Colonic mucosa (tissue), 4 donors: ENCODE data around the gene DNAH5. TPM values are rescaled to one million over a fixed set of nuclear protein-coding genes. Genes with fewer than 3 reads are reported as not detected.

ENCODE experiments used
- DNase-seq: peaks from one replicate; pipeline ENCODE4 v3.0.0-alpha.2; 2020
- H3K27ac ChIP-seq: fragments of 200-600 bp; one replicate; pipeline ENCODE4 v1.8.0; 2021
- H3K27me3 ChIP-seq: fragments of 200-600 bp; one replicate; pipeline ENCODE4 v1.8.0; 2021
- H3K36me3 ChIP-seq: fragments of 200-600 bp; one replicate; pipeline ENCODE4 v1.8.0; 2021
- H3K4me1 ChIP-seq: fragments of 200-600 bp; one replicate; pipeline ENCODE4 v1.8.0; 2021; ENCODE audit warnings: mild to moderate bottlenecking
- H3K4me3 ChIP-seq: fragments of 200-600 bp; one replicate; pipeline ENCODE4 v1.8.0; 2021
- H3K9ac ChIP-seq, 2 donors: one replicate each; pipeline ENCODE4 v1.7.0; 2013; ENCODE audit warnings: control low read depth in 2 of 2, low read depth in 2 of 2, low read length in 2 of 2
- H3K9me3 ChIP-seq: fragments of 200-600 bp; one replicate; pipeline ENCODE4 v1.8.0; 2021
- intact Hi-C: fragments of 100-400 bp; cut with DNase I; formaldehyde crosslinking; loops from one replicate; pipeline ENCODE4 v1.14.1; 2022
- total RNA-seq, 2 donors: library from RNA; stranded (reverse); fragmentation: NEBNext Ultra II Directional in 1 of 2; extraction: Animal tissue kit (Norgen Biotek cat#: 25700) in 1 of 2; gene quantifications; one replicate each; pipeline ENCODE4 v1.2.1, GENCODE V29; 2021
- TF ChIP-seq, protein P1 (sequence below): fragments of 200-600 bp; IDR thresholded peaks from one replicate; pipeline ENCODE4 v1.8.0; 2022; ENCODE audit warnings: antibody characterized with exemption, mild to moderate bottlenecking
- donor health status: healthy.
- donor health status: DM: no; HTN: no; CAD: no.
- donor health status: DM: no; HTN: no; CAD: no.

Gene DNAH5
- total RNA-seq, 2 donors from 2014 or later, result 0.05 to 0.11 TPM

DNA sequence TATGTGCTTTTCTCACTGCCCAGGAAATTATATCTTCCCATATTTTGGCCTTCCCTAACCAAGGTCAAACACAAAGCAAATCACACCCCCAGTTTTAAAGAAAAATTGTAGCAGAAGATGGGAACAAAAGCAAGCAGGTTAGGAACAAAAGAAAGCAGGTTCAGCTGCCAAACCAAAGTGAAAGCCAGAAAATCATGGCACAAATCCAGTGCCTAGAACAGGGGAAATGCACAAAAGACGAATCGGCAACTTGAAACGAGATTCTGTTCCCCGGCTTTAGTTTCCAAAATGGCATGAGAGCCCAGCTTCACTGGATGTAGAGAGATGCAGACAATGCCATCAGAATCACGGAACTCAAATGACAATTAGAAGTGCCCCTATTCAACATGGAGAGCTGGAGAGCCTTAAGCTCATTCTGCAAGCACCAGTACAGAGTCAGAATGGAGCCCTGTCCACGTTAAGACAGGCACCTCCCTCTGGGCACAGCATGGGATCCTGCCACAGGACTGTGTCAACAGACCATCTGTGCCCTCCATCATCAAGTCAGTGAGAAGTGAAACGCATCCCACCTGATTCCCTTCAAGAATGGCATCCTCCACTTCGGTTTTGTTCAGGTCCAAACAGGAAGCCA, 13.8 kb downstream of the DNAH5 start:
- Histone ChIP-seq H3K36me3 (no peaks in the 10 kb centered on the region), H3K4me1 (no peaks in the 10 kb centered on the region), H3K27ac (no peak overlapping the region), H3K4me3 (no peak overlapping the region), H3K9me3 (no peaks in the 10 kb centered on the region), H3K27me3 (no peaks in the 10 kb centered on the region), H3K9ac (no peak overlapping the region)
- intact Hi-C loops, result no loop called here
- TF ChIP-seq, protein P1, sequence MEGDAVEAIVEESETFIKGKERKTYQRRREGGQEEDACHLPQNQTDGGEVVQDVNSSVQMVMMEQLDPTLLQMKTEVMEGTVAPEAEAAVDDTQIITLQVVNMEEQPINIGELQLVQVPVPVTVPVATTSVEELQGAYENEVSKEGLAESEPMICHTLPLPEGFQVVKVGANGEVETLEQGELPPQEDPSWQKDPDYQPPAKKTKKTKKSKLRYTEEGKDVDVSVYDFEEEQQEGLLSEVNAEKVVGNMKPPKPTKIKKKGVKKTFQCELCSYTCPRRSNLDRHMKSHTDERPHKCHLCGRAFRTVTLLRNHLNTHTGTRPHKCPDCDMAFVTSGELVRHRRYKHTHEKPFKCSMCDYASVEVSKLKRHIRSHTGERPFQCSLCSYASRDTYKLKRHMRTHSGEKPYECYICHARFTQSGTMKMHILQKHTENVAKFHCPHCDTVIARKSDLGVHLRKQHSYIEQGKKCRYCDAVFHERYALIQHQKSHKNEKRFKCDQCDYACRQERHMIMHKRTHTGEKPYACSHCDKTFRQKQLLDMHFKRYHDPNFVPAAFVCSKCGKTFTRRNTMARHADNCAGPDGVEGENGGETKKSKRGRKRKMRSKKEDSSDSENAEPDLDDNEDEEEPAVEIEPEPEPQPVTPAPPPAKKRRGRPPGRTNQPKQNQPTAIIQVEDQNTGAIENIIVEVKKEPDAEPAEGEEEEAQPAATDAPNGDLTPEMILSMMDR, result no peak
- DNase-seq, result no peak

DNA sequence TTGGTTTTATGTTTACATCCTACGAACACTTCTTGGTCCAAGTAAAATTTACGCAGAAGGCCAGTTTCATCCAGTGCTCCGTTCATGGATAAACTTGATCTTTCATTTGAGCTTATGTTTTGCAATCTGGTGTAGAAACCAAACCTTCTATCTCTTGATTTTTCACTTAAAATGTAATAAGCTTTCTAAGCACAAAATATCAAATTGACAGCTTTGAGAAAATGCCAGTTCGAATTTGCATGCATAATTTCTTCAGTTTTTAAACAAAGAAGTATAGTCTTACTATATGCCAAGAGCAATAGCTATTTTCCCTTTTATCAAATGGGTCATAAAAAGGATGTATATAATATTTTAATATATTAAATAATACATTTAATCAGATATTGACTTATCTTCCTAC, 17.8 kb downstream of the DNAH5 start:
- no peaks in the 10 kb centered on the region for H3K9me3 ChIP-seq
- no peaks in the 10 kb centered on the region for H3K4me1 ChIP-seq
- H3K9ac ChIP-seq, result no peak overlapping the region
- H3K4me3 ChIP-seq, result no peak overlapping the region
- no peak overlapping the region for H3K27ac ChIP-seq
- no peak for DNase-seq
- intact Hi-C loops, result no loop called here
- H3K27me3 ChIP-seq, result no peaks in the 10 kb centered on the region
- H3K36me3 ChIP-seq, result no peaks in the 10 kb centered on the region
- TF ChIP-seq, protein P1, result no peak

DNA sequence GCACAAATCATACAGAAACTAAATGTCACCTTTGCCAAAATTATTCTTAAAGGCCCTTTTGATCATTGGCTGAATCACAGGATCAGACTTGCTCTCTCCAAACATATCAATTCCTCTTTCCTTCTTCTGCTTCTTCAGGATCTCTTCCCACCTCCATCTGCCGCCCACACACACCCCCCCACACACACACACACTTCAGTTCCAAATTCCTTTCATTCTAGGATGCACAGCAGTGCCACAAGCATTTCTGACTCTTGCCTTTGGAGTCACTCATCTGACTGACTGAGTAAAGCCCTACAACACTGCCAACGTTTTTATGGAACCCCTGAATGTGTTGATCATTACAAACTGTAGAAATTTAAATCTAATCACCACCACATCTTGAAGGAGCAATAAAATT, 22.9 kb downstream of the DNAH5 start:
- intact Hi-C loops, result no loop called here
- no peaks in the 10 kb centered on the region for H3K9me3 ChIP-seq
- no peak for DNase-seq
- TF ChIP-seq, protein P1, result no peak
- H3K4me1 ChIP-seq, result no peaks in the 10 kb centered on the region
- H3K27ac ChIP-seq, result no peak overlapping the region
- H3K9ac ChIP-seq, result no peak overlapping the region
- H3K27me3 ChIP-seq, result no peaks in the 10 kb centered on the region
- no peaks in the 10 kb centered on the region for H3K36me3 ChIP-seq
- no peak overlapping the region for H3K4me3 ChIP-seq

DNA sequence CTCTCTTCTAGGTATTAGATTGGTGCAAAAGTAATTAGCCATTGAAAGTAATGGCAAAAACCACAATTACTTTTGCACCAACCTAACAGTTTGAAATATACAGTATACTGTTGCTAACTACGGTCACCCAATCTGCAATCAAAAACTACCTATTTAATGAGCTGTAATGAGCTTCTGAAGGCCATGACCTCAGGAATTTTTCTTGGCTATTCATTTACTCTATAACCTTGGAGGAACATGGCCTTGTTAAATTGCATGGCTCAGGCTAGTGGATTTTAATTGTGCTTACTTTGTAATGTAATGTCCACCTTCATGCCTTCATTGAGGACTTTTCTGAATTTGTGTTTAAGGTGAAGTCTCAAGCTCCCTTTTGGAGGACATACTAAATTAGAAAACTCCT, 24.7 kb downstream of the DNAH5 start:
- intact Hi-C loops, result no loop called here
- Histone ChIP-seq H3K36me3 (no peaks in the 10 kb centered on the region), H3K27me3 (no peaks in the 10 kb centered on the region), H3K4me3 (no peak overlapping the region), H3K9ac (no peak overlapping the region), H3K9me3 (no peaks in the 10 kb centered on the region), H3K4me1 (no peaks in the 10 kb centered on the region), H3K27ac (no peak overlapping the region)
- no peak for DNase-seq
- TF ChIP-seq, protein P1, result no peak

DNA sequence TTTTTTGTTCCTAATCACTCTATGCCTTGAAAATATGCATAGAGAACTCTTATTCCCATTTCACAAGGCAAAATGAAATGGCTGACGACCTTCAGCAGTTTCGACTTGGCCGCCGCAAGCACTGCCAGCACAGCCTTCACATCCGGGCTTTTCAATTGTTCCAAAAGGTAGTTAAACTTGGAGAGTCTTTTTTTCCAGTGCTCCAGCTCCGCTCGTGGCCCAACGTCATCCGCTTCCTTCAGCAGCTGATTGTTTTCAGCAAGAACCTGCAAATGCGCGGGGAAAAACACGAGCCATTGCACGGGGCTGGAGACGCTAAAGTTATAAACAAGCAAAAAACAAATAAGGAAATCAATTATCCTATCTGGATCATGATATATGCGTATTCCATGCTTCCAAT, 25.4 kb downstream of the DNAH5 start:
- intact Hi-C loops, result no loop called here
- TF ChIP-seq, protein P1, result no peak
- Histone ChIP-seq H3K4me1 (no peaks in the 10 kb centered on the region), H3K4me3 (no peak overlapping the region), H3K27me3 (no peaks in the 10 kb centered on the region), H3K27ac (no peak overlapping the region), H3K9ac (no peak overlapping the region), H3K36me3 (no peaks in the 10 kb centered on the region), H3K9me3 (no peaks in the 10 kb centered on the region)
- no peak for DNase-seq
